K562 (cell line): ENCODE data around the gene ITPR2. TPM values are rescaled to one million over a fixed set of nuclear protein-coding genes. Genes with fewer than 3 reads are reported as not detected.

Experiments
- ATAC-seq: fragments of 200-7000 bp; cut with Tn5 transposase; 3 replicates; pipeline ENCODE4 v1.9.1; 2020; ENCODE audit warnings: moderate library complexity
- BruUV-seq: library from RNA; stranded (reverse); fragments of 400-500 nt; replicated peaks from 2 replicates; lab custom pipeline; 2021; lab: Mats Ljungman, UMichigan
- CTCF ChIA-PET: fragments of 300-600 bp; formaldehyde crosslinking; extraction: SDS; loops from one replicate; lab custom pipeline; 2021; ENCODE audit warnings: low intra/inter-chr PET ratio; lab: Yijun Ruan, JAX
- POLR2A ChIA-PET: fragments of 300-600, 350-650 bp; sonication (Branson Sonifier 250); formaldehyde crosslinking; extraction: SDS; loops from one replicate; lab custom pipeline; 2021; ENCODE audit warnings: antibody characterized with exemption, inconsistent platforms; lab: Yijun Ruan, JAX
- DNase-seq, 4 experiments: peaks; one replicate each; pipeline versions ENCODE4 v3.0.0 to v3.0.0-alpha.2; 2011 to 2018; ENCODE audit warnings: low spot score in 3 of 4, mixed read lengths in 3 of 4; ENCODE audit errors: extremely low read depth in 1 of 4
- FAIRE-seq: peaks from 2 replicates; lab custom pipeline; 2011; peaks lifted over from hg19 to GRCh38; lab: Jason Lieb, UNC
- H2AFZ ChIP-seq: 2 replicates; pipeline ENCODE4 v1.6.0; 2011; ENCODE audit warnings: low read depth, low read length, control low read depth, inconsistent platforms
- H3K27ac ChIP-seq: fragments of 200-600 bp; 3 replicates; pipeline ENCODE4 v1.8.0; 2011; ENCODE audit warnings: low read depth, mild to moderate bottlenecking, control low read depth, inconsistent platforms, low read length, moderate library complexity, mixed read lengths; ENCODE audit errors: extremely low read depth
- H3K27me3 ChIP-seq, 2 experiments: fragments of 300-600 bp in 1 of 2; 2 replicates in 1 of 2; 3 replicates in 1 of 2; pipeline versions ENCODE4 v1.6.0 to v1.8.0; 2011; ENCODE audit warnings: inconsistent platforms in 2 of 2, low read length in 2 of 2, mild to moderate bottlenecking in 1 of 2, mixed read lengths in 1 of 2, moderate library complexity in 1 of 2; ENCODE audit not compliant: control insufficient read depth in 2 of 2, insufficient read depth in 2 of 2
- H3K36me3 ChIP-seq: fragments of 300-600 bp; 3 replicates; pipeline ENCODE4 v1.8.0; 2011; ENCODE audit warnings: mild to moderate bottlenecking, low read length, inconsistent platforms; ENCODE audit not compliant: control insufficient read depth, insufficient read depth
- H3K4me1 ChIP-seq, 2 experiments: fragments of 200-600 bp in 1 of 2; replicated peaks in 1 of 2; 2 replicates in 1 of 2; 3 replicates in 1 of 2; pipeline versions ENCODE4 v1.5.1 to v1.8.0; 2011; ENCODE audit warnings: inconsistent platforms in 2 of 2, low read length in 2 of 2, mild to moderate bottlenecking in 1 of 2, mixed read lengths in 1 of 2, moderate library complexity in 1 of 2; ENCODE audit not compliant: control insufficient read depth in 2 of 2, insufficient read depth in 2 of 2
- H3K4me2 ChIP-seq: 2 replicates; pipeline ENCODE4 v1.6.1; 2011; ENCODE audit warnings: low read length, control low read depth, inconsistent platforms, mixed read lengths; ENCODE audit not compliant: insufficient read depth
- H3K4me3 ChIP-seq: fragments of 200-600 bp; sonication (generic), shearing (Covaris generic); 2 replicates; pipeline ENCODE4 v1.5.1; 2016; ENCODE audit warnings: control low read depth, inconsistent platforms
- H3K79me2 ChIP-seq: fragments of 200-600 bp; 3 replicates; pipeline ENCODE4 v1.8.0; 2011; ENCODE audit warnings: low read length, inconsistent platforms; ENCODE audit not compliant: control insufficient read depth, insufficient read depth
- H3K9ac ChIP-seq, 2 experiments: 2 replicates each; pipeline versions ENCODE4 v1.6.0 to v1.6.1; 2011; ENCODE audit warnings: low read depth in 2 of 2, low read length in 2 of 2, control low read depth in 1 of 2, inconsistent platforms in 1 of 2, mild to moderate bottlenecking in 1 of 2, mixed read lengths in 1 of 2; ENCODE audit not compliant: insufficient read depth in 1 of 2
- H3K9me1 ChIP-seq: one replicate; pipeline ENCODE4 v1.6.0; 2011; ENCODE audit warnings: inconsistent platforms, mild to moderate bottlenecking, low read length, moderate library complexity; ENCODE audit not compliant: control insufficient read depth, insufficient read depth
- H3K9me3 ChIP-seq: replicated peaks from 2 replicates; pipeline ENCODE4 v1.5.1; 2011; ENCODE audit warnings: low read depth, low read length, inconsistent platforms; ENCODE audit not compliant: control insufficient read depth, insufficient read depth
- H4K20me1 ChIP-seq: replicated peaks from 2 replicates; pipeline ENCODE4 v1.6.1; 2011; ENCODE audit warnings: low read length, inconsistent platforms, mixed read lengths; ENCODE audit not compliant: control insufficient read depth, insufficient read depth
- CEBPG ChIP-seq, 3 experiments: fragments of 200-800 bp in 1 of 3; sonication (Bioruptor generic) in 1 of 3; sonication (generic) in 1 of 3; formaldehyde crosslinking in 1 of 3; IDR thresholded peaks in 2 of 3; conservative IDR thresholded peaks in 1 of 3; 2 replicates each; pipeline versions ENCODE4 v1.6.1 to v1.8.0; 2016 to 2022; ENCODE audit warnings: missing compliant biosample characterization in 2 of 3, missing genetic modification characterization in 2 of 3, mild to moderate bottlenecking in 1 of 3, missing genetic modification reagents in 1 of 3
- HDAC2 ChIP-seq: fragments of 450-650 bp; IDR thresholded peaks from 2 replicates; pipeline ENCODE4 v1.6.1; 2016; ENCODE audit warnings: mild to moderate bottlenecking
- HIVEP1 ChIP-seq: fragments of 250-450 bp; sonication (Bioruptor Pico); IDR thresholded peaks from 2 replicates; pipeline ENCODE4 v1.4.0; 2020; ENCODE audit warnings: mild to moderate bottlenecking
- HMGXB4 ChIP-seq: sonication (generic); formaldehyde crosslinking; IDR thresholded peaks from 2 replicates; pipeline ENCODE4 v1.8.1; 2023; ENCODE audit warnings: mild to moderate bottlenecking, missing genetic modification reagents
- HNRNPLL ChIP-seq: fragments of 200-400 bp; formaldehyde crosslinking; IDR thresholded peaks from 2 replicates; pipeline ENCODE4 v1.6.1; 2017; ENCODE audit warnings: low read length, low read depth, mild to moderate bottlenecking; ENCODE audit not compliant: poor library complexity, severe bottlenecking
- LARP7 ChIP-seq: fragments of 450-650 bp; IDR thresholded peaks from 2 replicates; pipeline ENCODE4 v1.6.1; 2016
- LCOR ChIP-seq: sonication (generic); formaldehyde crosslinking; IDR thresholded peaks from 2 replicates; pipeline ENCODE4 v1.8.0; 2022; ENCODE audit warnings: mild to moderate bottlenecking, missing genetic modification reagents
- MIER1 ChIP-seq: fragments of 450-650 bp; IDR thresholded peaks from 2 replicates; pipeline ENCODE4 v1.6.1; 2016; ENCODE audit warnings: antibody characterized with exemption, mild to moderate bottlenecking, low read depth
- NFIC ChIP-seq: fragments of 450-650 bp; IDR thresholded peaks from 2 replicates; pipeline ENCODE4 v1.6.1; 2017; ENCODE audit warnings: mild to moderate bottlenecking, inconsistent platforms
- NR0B1 ChIP-seq: fragments of 450-650 bp; IDR thresholded peaks from one replicate; pipeline ENCODE4 v1.6.1; 2018; ENCODE audit warnings: mild to moderate bottlenecking, moderate library complexity; ENCODE audit not compliant: partially characterized antibody
- NR1H2 ChIP-seq: sonication (generic); formaldehyde crosslinking; IDR thresholded peaks from 2 replicates; pipeline ENCODE4 v1.4.0; 2020; ENCODE audit warnings: mild to moderate bottlenecking, missing genetic modification reagents
- PATZ1 ChIP-seq: fragments of 250-450 bp; sonication (Bioruptor Pico); IDR thresholded peaks from 2 replicates; pipeline ENCODE4 v1.5.0; 2020; ENCODE audit warnings: mild to moderate bottlenecking, borderline replicate concordance
- STAT5A ChIP-seq: IDR thresholded peaks from 2 replicates; pipeline ENCODE4 v1.6.1; 2012; ENCODE audit warnings: low read length, inconsistent platforms, borderline replicate concordance
- TCFL5 ChIP-seq: fragments of 250-450 bp; sonication (Bioruptor Pico); conservative IDR thresholded peaks from 2 replicates; pipeline ENCODE4 v1.6.1; 2021; ENCODE audit warnings: mild to moderate bottlenecking, moderate library complexity, matching md5 sums
- THAP7 ChIP-seq: fragments of 250-450 bp; sonication (Bioruptor Pico); IDR thresholded peaks from 2 replicates; pipeline ENCODE4 v1.5.0; 2021
- ZNF79 ChIP-seq: fragments of 250-450 bp; sonication (Bioruptor Pico); IDR thresholded peaks from 2 replicates; pipeline ENCODE4 v1.4.0; 2020; ENCODE audit warnings: low read depth, mild to moderate bottlenecking, moderate library complexity
- WGBS: fragments of 100-300 bp; shearing (Covaris generic); methylation state at CpG from one replicate; pipeline ENCODE4 v1.1.6; 2016; ENCODE audit warnings: low coverage, mixed read lengths; ENCODE audit not compliant: insufficient coverage; ENCODE audit errors: missing lambda C conversion rate; 5-methylcytosine and 5-hydroxymethylcytosine counted together
- in situ Hi-C: fragments of 300-500 bp; cut with MboI; formaldehyde crosslinking; loops from 4 replicates; pipeline ENCODE4 v1.15.0; 2018; ENCODE audit warnings: inconsistent platforms, mixed read lengths
- intact Hi-C: fragments of 100-400 bp; cut with micrococcal nuclease; formaldehyde crosslinking; loops from 2 replicates; pipeline ENCODE4 v1.14.2; 2022
- polyA plus RNA-seq, 8 experiments: library from polyadenylated mRNA; depleted of rRNA in 4 of 8; stranded (reverse) in 5 of 8; unstranded in 3 of 8; fragments of >200 nt; fragmentation: Nextera tagmentation in 2 of 8; fragmentation: Illumina TruSeq in 1 of 8; extraction: Ambion mirVana in 2 of 8; extraction: Trizol in 1 of 8; gene quantifications; 2 replicates each; pipeline versions ENCODE4 v1.2.1 to v1.2.3, GENCODE V29; 2011 to 2014; ENCODE audit warnings: inconsistent platforms in 1 of 8, missing spikeins in 1 of 8
- total RNA-seq, 7 experiments: library from RNA; depleted of rRNA in 6 of 7; stranded (reverse); fragments of >200 nt in 6 of 7; fragmentation: Illumina TruSeq in 2 of 7; extraction: Trizol in 2 of 7; gene quantifications; 2 replicates each; pipeline versions ENCODE4 v1.2.1 to v1.2.3, GENCODE V29; 2011 to 2021; ENCODE audit warnings: low replicate concordance in 1 of 7

ITPR2 gene
- total and polyA plus RNA-seq, 9 of the 15 experiments (the other 6 are each of a cell fraction or from before 2014, with no cell fraction given), result 0.21 to 3.3 (median 0.95) TPM

- no peak for TF ChIP-seq TCFL5 (CRISPR knock-in tag)
Measured at GRCh38 chr12:26400627-26401026, 432.4 kb downstream of the ITPR2 start (continued).

- no peaks in the 10 kb centered on the region for H3K36me3 ChIP-seq
- peaks cover 2 to 8% of the 10 kb centered on the region in 2 experiments; a peak in 2 of 5 replicates for H3K27me3 ChIP-seq
- no peaks in the 10 kb centered on the region for H3K4me1 ChIP-seq
- no peak overlapping the region for H3K4me3 ChIP-seq
- ChIA-PET CTCF (no interaction called here), POLR2A (interaction anchor here (0.7 kb wide), 1 partner anchor 7 kb away, joined by 3 read pairs; no protein-coding TSS in a partner anchor)
- no peaks in the 10 kb centered on the region for H3K9me3 ChIP-seq
- FAIRE-seq (no peak), DNase-seq (no peak), ATAC-seq (no peak)
- H2AFZ ChIP-seq, result no peak overlapping the region
- BruUV-seq, result no TSS peak
- H3K9me1 ChIP-seq, result no peaks in the 10 kb centered on the region
- no peak overlapping the region for H3K9ac ChIP-seq
- 6% methylated on average over 1 of the region's 1 CpG for WGBS
- H3K4me2 ChIP-seq, result no peak overlapping the region
- no peaks in the 10 kb centered on the region for H4K20me1 ChIP-seq
- in situ Hi-C loops (no loop called here), intact Hi-C loops (no loop called here)
- no peak overlapping the region for H3K27ac ChIP-seq
- H3K79me2 ChIP-seq, result no peaks in the 10 kb centered on the region
- TF ChIP-seq NR1H2 (CRISPR knock-in tag) (no peak), MIER1 (no peak), NFIC (no peak), PATZ1 (CRISPR knock-in tag) (no peak), HDAC2 (no peak), LCOR (CRISPR knock-in tag) (no peak), THAP7 (CRISPR knock-in tag) (no peak), LARP7 (no peak), STAT5A (no peak), HIVEP1 (CRISPR knock-in tag) (no peak), HMGXB4 (CRISPR knock-in tag) (no peak), HNRNPLL (no peak), CEBPG (CRISPR knock-in tag; IDR thresholded peaks at IDR 0.05) (no peak), CEBPG (tag; conservative IDR thresholded peaks at IDR 0.05 in 1 of 2, IDR thresholded peaks at IDR 0.05 in 1 of 2) (no peak), NR0B1 (no peak), ZNF79 (CRISPR knock-in tag) (no peak)
Measured at GRCh38 chr12:26399381-26399780, 433.6 kb downstream of the ITPR2 start.
